HepG2 (cell line): Measurements from ENCODE around the gene SPART. TPM values are rescaled to one million over a fixed set of nuclear protein-coding genes. Genes with fewer than 3 reads are reported as not detected.

Source experiments
- ATAC-seq: fragments of 200-7000 bp; cut with Tn5 transposase; 3 replicates; pipeline ENCODE4 v1.9.1; 2020; ENCODE audit warnings: mild to moderate bottlenecking, moderate library complexity
- BruUV-seq: library from RNA; stranded (reverse); fragments of 400-500 nt; replicated peaks from 2 replicates; lab custom pipeline; 2021; lab: Mats Ljungman, UMichigan
- CTCF ChIA-PET: fragments of 300-600 bp; formaldehyde crosslinking; extraction: SDS; loops from one replicate; lab custom pipeline; 2021; ENCODE audit warnings: low total read pairs, inconsistent platforms, low intra/inter-chr PET ratio; lab: Yijun Ruan, JAX
- POLR2A ChIA-PET: fragments of 350-600 bp; sonication (Branson Sonifier 250); formaldehyde crosslinking; loops from one replicate; lab custom pipeline; 2020; ENCODE audit warnings: antibody characterized with exemption, inconsistent platforms; lab: Yijun Ruan, JAX
- DNase-seq: peaks from one replicate; pipeline ENCODE4 v3.0.0-alpha.2; 2015; ENCODE audit warnings: low spot score
- FAIRE-seq: peaks from 3 replicates; lab custom pipeline; 2011; peaks lifted over from hg19 to GRCh38; lab: Jason Lieb, UNC
- H2AFZ ChIP-seq: one replicate; pipeline ENCODE4 v1.6.1; 2011; ENCODE audit warnings: low read length, inconsistent platforms
- H3K27ac ChIP-seq: fragments of 300-600 bp; 3 replicates; pipeline ENCODE4 v1.8.0; 2011; ENCODE audit warnings: mixed run types, mild to moderate bottlenecking, mixed read lengths, low read length, inconsistent platforms; ENCODE audit not compliant: insufficient read depth; ENCODE audit errors: extremely low read length
- H3K27me3 ChIP-seq, 2 experiments: fragments of 200-600 bp in 1 of 2; 2 replicates in 1 of 2; 3 replicates in 1 of 2; pipeline versions ENCODE4 v1.6.0 to v1.8.0; 2011; ENCODE audit warnings: low read length in 2 of 2, mild to moderate bottlenecking in 2 of 2, moderate library complexity in 2 of 2, inconsistent platforms in 1 of 2; ENCODE audit not compliant: insufficient read depth in 2 of 2, control insufficient read depth in 1 of 2
- H3K36me3 ChIP-seq, 2 experiments: fragments of 200-600 bp in 1 of 2; replicated peaks in 1 of 2; 2 replicates in 1 of 2; 3 replicates in 1 of 2; pipeline versions ENCODE4 v1.5.1 to v1.8.0; 2011; ENCODE audit warnings: low read length in 2 of 2, inconsistent platforms in 1 of 2; ENCODE audit not compliant: insufficient read depth in 2 of 2, control insufficient read depth in 1 of 2
- H3K4me1 ChIP-seq: 2 replicates; pipeline ENCODE4 v1.5.1; 2012; ENCODE audit warnings: low read length, inconsistent platforms; ENCODE audit not compliant: insufficient read depth
- H3K4me2 ChIP-seq: 2 replicates; pipeline ENCODE4 v1.6.0; 2011; ENCODE audit warnings: low read depth, low read length, inconsistent platforms
- H3K4me3 ChIP-seq, 3 experiments: fragments of 200-600 bp in 1 of 3; sonication (generic), shearing (Covaris generic) in 1 of 3; replicated peaks in 1 of 3; 2 replicates each; pipeline ENCODE4 v1.5.1; 2011 to 2016; ENCODE audit warnings: low read length in 3 of 3, inconsistent platforms in 2 of 3, low read depth in 2 of 3, mild to moderate bottlenecking in 2 of 3, control low read depth in 1 of 3, mixed read lengths in 1 of 3; ENCODE audit not compliant: insufficient read depth in 1 of 3
- H3K79me2 ChIP-seq: one replicate; pipeline ENCODE4 v1.6.1; 2011; ENCODE audit warnings: low read length, inconsistent platforms; ENCODE audit not compliant: insufficient read depth
- H3K9ac ChIP-seq: 2 replicates; pipeline ENCODE4 v1.6.0; 2011; ENCODE audit warnings: mild to moderate bottlenecking, low read depth, low read length, inconsistent platforms; ENCODE audit not compliant: insufficient read depth
- H3K9me3 ChIP-seq: 2 replicates; pipeline ENCODE4 v1.5.1; 2012; ENCODE audit warnings: mild to moderate bottlenecking, low read length
- H4K20me1 ChIP-seq: 2 replicates; pipeline ENCODE4 v1.6.0; 2011; ENCODE audit warnings: inconsistent platforms, mild to moderate bottlenecking, low read length, moderate library complexity; ENCODE audit not compliant: insufficient read depth
- YEATS2 ChIP-seq: sonication (generic); formaldehyde crosslinking; IDR thresholded peaks from 2 replicates; pipeline ENCODE4 v1.4.0; 2020; ENCODE audit warnings: missing genetic modification reagents, borderline replicate concordance
- ZBTB21 ChIP-seq: sonication (generic); formaldehyde crosslinking; IDR thresholded peaks from 2 replicates; pipeline ENCODE4 v1.4.0; 2020; ENCODE audit warnings: missing genetic modification reagents
- ZNF205 ChIP-seq: IDR thresholded peaks from 2 replicates; pipeline ENCODE4 v1.6.1; 2018; ENCODE audit warnings: missing biosample characterization, missing genetic modification reagents
- ZNF431 ChIP-seq: sonication (generic); formaldehyde crosslinking; IDR thresholded peaks from 2 replicates; pipeline ENCODE4 v1.9.0; 2022; ENCODE audit warnings: missing genetic modification reagents, low read depth, mild to moderate bottlenecking, borderline replicate concordance
- ZNF543 ChIP-seq: sonication (generic); formaldehyde crosslinking; IDR thresholded peaks from 2 replicates; pipeline ENCODE4 v1.4.0; 2020; ENCODE audit warnings: mild to moderate bottlenecking, missing genetic modification reagents
- ZNF563 ChIP-seq: sonication (generic); formaldehyde crosslinking; IDR thresholded peaks from 2 replicates; pipeline ENCODE4 v1.8.0; 2022; ENCODE audit warnings: mild to moderate bottlenecking, moderate library complexity, missing genetic modification reagents
- ZSCAN21 ChIP-seq: sonication (generic); formaldehyde crosslinking; IDR thresholded peaks from 2 replicates; pipeline ENCODE4 v1.8.0; 2022; ENCODE audit warnings: mild to moderate bottlenecking, missing genetic modification reagents, moderate library complexity, borderline replicate concordance
- WGBS: methylation state at CpG from one replicate; pipeline ENCODE4 v1.1.6; 2017; ENCODE audit warnings: low lambda C conversion rate; 5-methylcytosine and 5-hydroxymethylcytosine counted together
- in situ Hi-C: cut with HindIII; loops from 2 replicates; pipeline ENCODE4 v1.10.0; 2017; ENCODE audit warnings: low pct_unique_long_range_greater_than_20kb; ENCODE audit not compliant: extremely low pct_ligation_motif_present
- intact Hi-C: fragments of 100-400 bp; cut with micrococcal nuclease; formaldehyde crosslinking; loops from one replicate; pipeline ENCODE4 v1.10.0; 2022; ENCODE audit not compliant: unreplicated experiment
- polyA plus RNA-seq, 8 experiments: library from polyadenylated mRNA; depleted of rRNA in 3 of 8; stranded (reverse) in 7 of 8; unstranded in 1 of 8; fragments of >200 nt; fragmentation: Illumina TruSeq in 4 of 8; extraction: Trizol in 4 of 8; gene quantifications; 2 replicates each; pipeline versions ENCODE4 v1.2.1 to v1.2.3, GENCODE V29; 2011 to 2016; ENCODE audit warnings: low read depth in 4 of 8, missing spikeins in 1 of 8, mixed read lengths in 1 of 8; ENCODE audit not compliant: insufficient read depth in 1 of 8
- total RNA-seq, 5 experiments: library from RNA; depleted of rRNA; stranded (reverse); fragments of >200 nt; fragmentation: Illumina TruSeq; extraction: Trizol; gene quantifications; 2 replicates each; pipeline ENCODE4 v1.2.3, GENCODE V29; 2016; ENCODE audit warnings: low read depth in 1 of 5
- TF ChIP-seq, protein P1 (sequence below): sonication (generic); formaldehyde crosslinking; IDR thresholded peaks from 2 replicates; pipeline ENCODE4 v1.4.0; 2020; ENCODE audit warnings: mild to moderate bottlenecking, missing genetic modification reagents
- TF ChIP-seq, protein P2 (sequence below), 2 experiments: sonication (generic) in 1 of 2; formaldehyde crosslinking in 1 of 2; IDR thresholded peaks; 2 replicates each; pipeline versions ENCODE4 v1.6.1 to v1.9.0; 2014 to 2022; ENCODE audit warnings: antibody characterized with exemption in 1 of 2, borderline replicate concordance in 1 of 2, inconsistent platforms in 1 of 2, low read depth in 1 of 2, missing genetic modification reagents in 1 of 2
- TF ChIP-seq, protein P3 (sequence below): IDR thresholded peaks from 2 replicates; pipeline ENCODE4 v1.6.1; 2016; ENCODE audit warnings: missing biosample characterization, missing genetic modification reagents, low read depth

Gene SPART
- total and polyA plus RNA-seq, 2 of the 13 experiments (the other 11 are each of a cell fraction or from before 2014, with no cell fraction given) = 8.9 to 28.8 TPM

DNA sequence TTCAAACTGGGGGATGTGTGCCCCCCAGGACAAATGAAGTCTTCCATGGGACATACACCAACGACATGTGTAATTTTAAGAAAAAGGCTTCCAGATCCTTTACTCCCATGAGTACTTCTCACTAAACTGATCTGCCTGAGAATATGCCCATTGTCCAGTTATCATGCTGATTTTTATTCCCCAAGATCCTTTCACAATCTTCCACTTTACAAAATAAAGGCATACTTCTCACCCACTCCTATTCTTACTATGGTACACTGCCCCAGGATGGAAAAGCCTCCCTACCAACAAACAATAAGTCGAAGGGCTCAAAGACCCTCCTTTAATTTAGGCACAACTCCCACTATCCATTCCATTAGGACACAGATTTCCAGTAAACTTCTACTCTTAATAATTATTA lies 3.5 kb downstream of the SPART start:
- no peak for DNase-seq
- Histone ChIP-seq H3K9ac (no peak overlapping the region), H3K4me3 (no peak overlapping the region), H3K4me2 (no peak overlapping the region), H3K27ac (no peak overlapping the region), H3K79me2 (peaks cover 48% of the 10 kb centered on the region), H4K20me1 (no peaks in the 10 kb centered on the region), H2AFZ (no peak overlapping the region), H3K4me1 (peaks cover 23% of the 10 kb centered on the region), H3K36me3 (no peaks in the 10 kb centered on the region), H3K9me3 (no peaks in the 10 kb centered on the region), H3K27me3 (no peaks in the 10 kb centered on the region)
- intact Hi-C loops (no loop called here), in situ Hi-C loops (no loop called here)
- ATAC-seq = no peak
- BruUV-seq = no TSS peak
- FAIRE-seq = no peak
- ChIA-PET CTCF (no interaction called here), POLR2A (no interaction called here)
- TF ChIP-seq, protein P1, sequence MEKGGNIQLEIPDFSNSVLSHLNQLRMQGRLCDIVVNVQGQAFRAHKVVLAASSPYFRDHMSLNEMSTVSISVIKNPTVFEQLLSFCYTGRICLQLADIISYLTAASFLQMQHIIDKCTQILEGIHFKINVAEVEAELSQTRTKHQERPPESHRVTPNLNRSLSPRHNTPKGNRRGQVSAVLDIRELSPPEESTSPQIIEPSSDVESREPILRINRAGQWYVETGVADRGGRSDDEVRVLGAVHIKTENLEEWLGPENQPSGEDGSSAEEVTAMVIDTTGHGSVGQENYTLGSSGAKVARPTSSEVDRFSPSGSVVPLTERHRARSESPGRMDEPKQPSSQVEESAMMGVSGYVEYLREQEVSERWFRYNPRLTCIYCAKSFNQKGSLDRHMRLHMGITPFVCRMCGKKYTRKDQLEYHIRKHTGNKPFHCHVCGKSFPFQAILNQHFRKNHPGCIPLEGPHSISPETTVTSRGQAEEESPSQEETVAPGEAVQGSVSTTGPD (CRISPR knock-in tag) = no peak
- TF ChIP-seq ZNF431 (CRISPR knock-in tag) (no peak), ZNF543 (CRISPR knock-in tag) (no peak), ZBTB21 (no peak), ZNF205 (no peak), YEATS2 (no peak), ZNF563 (CRISPR knock-in tag) (no peak), ZSCAN21 (no peak)
- TF ChIP-seq, protein P2, sequence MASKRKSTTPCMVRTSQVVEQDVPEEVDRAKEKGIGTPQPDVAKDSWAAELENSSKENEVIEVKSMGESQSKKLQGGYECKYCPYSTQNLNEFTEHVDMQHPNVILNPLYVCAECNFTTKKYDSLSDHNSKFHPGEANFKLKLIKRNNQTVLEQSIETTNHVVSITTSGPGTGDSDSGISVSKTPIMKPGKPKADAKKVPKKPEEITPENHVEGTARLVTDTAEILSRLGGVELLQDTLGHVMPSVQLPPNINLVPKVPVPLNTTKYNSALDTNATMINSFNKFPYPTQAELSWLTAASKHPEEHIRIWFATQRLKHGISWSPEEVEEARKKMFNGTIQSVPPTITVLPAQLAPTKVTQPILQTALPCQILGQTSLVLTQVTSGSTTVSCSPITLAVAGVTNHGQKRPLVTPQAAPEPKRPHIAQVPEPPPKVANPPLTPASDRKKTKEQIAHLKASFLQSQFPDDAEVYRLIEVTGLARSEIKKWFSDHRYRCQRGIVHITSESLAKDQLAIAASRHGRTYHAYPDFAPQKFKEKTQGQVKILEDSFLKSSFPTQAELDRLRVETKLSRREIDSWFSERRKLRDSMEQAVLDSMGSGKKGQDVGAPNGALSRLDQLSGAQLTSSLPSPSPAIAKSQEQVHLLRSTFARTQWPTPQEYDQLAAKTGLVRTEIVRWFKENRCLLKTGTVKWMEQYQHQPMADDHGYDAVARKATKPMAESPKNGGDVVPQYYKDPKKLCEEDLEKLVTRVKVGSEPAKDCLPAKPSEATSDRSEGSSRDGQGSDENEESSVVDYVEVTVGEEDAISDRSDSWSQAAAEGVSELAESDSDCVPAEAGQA (IDR thresholded peaks at IDR 0.05; ENCODE audit: low read depth) = no peak
- TF ChIP-seq, protein P2 (CRISPR knock-in tag; IDR thresholded peaks at IDR 0.05; ENCODE audit: borderline replicate concordance) = no peak
- TF ChIP-seq, protein P3, sequence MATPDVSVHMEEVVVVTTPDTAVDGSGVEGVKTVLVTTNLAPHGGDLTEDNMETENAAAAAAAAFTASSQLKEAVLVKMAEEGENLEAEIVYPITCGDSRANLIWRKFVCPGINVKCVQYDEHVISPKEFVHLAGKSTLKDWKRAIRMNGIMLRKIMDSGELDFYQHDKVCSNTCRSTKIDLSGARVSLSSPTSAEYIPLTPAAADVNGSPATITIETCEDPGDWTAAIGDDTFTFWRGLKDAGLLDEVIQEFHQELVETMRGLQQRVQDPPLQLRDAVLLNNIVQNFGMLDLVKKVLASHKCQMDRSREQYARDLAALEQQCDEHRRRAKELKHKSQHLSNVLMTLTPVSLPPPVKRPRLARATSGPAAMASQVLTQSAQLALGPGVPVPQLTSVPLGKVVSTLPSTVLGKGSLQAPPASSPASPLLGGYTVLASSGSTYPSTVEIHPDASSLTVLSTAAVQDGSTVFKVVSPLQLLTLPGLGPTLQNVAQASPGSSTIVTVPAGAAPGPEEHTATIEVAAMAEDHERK (CRISPR knock-in tag) = no peak
- 61% methylated on average over 2 of the region's 2 CpGs for WGBS
